ENCODE measurements around the gene NIF3L1. TPM values are rescaled to one million over a fixed set of nuclear protein-coding genes. Genes with fewer than 3 reads are reported as not detected.

The NIF3L1 gene
- total and polyA plus RNA-seq, 2 of the 8 experiments (the other 6 are each of a cell fraction or from before 2014, with no cell fraction given), result 63.4 to 126 TPM

DNA sequence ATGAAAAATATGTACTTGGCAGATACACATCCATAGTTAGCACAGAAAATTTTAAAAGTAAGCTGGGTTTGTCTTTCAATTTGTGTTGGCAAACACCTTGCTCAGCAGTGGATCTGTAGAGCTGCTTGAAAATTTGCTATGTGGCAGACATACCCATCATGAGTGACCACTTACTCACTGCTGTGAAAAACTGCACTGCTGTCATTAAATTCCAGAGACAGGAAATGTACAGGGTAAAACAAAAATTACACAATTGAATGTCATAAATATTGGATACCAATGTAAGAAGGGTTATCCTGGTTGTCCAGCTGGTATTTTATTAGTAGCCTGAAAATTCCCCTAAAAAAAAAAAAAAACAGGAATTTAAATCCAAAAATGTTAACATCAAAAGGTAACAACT lies 24.5 kb downstream of the NIF3L1 start:
- no peaks in the 10 kb centered on the region for H3K9me3 ChIP-seq (ENCODE audit: insufficient read depth in 2 of 2, low read depth in 1 of 2, low read length in 1 of 2)
- H3K18ac ChIP-seq (ENCODE audit: extremely low read depth, low read length), result no peak overlapping the region
- H3K56ac ChIP-seq (replicated peaks; ENCODE audit: insufficient read length, low read depth, low read length), result no peak overlapping the region
- FAIRE-seq (no peak), DNase-seq (ENCODE audit: low read depth in 1 of 2, low spot score in 2 of 2) (no peak)
- H3K4me2 ChIP-seq (ENCODE audit: insufficient read depth in 1 of 2, low read depth in 2 of 2, low read length in 2 of 2), result no peak overlapping the region
- H3K9ac ChIP-seq (replicated peaks in 1 of 4; ENCODE audit: extremely low read depth in 1 of 4, low read depth in 3 of 4, low read length in 3 of 4), result no peak overlapping the region
- H3K23me2 ChIP-seq (ENCODE audit: low read depth, low read length), result no peaks in the 10 kb centered on the region
- H3K4ac ChIP-seq (replicated peaks; ENCODE audit: insufficient read length, low read depth, low read length), result no peak overlapping the region
- H2BK15ac ChIP-seq (ENCODE audit: low read length), result no peak overlapping the region
- no peak overlapping the region for H4K5ac ChIP-seq (ENCODE audit: insufficient read length, low read depth, low read length)
- H3K36me3 ChIP-seq (ENCODE audit: control insufficient read depth in 2 of 4, insufficient read depth in 4 of 4, low read length in 3 of 4), result peaks cover 6 to 67% (median 38%) of the 10 kb centered on the region in 4 experiments; a peak in 7 of 8 replicates
- no peaks in the 10 kb centered on the region for H4K20me1 ChIP-seq (replicated peaks in 1 of 2; ENCODE audit: control insufficient read depth in 1 of 2, insufficient read depth in 2 of 2, low read length in 2 of 2)
- no peaks in the 10 kb centered on the region for H3K4me1 ChIP-seq (replicated peaks in 1 of 4; ENCODE audit: control insufficient read depth in 3 of 4, insufficient read depth in 4 of 4, low read length in 3 of 4)
- no peak overlapping the region for H2AK5ac ChIP-seq (ENCODE audit: low read depth, low read length)
- H3K4me3 ChIP-seq (ENCODE audit: extremely low read depth in 1 of 4, insufficient read depth in 2 of 4, low read depth in 3 of 4, low read length in 4 of 4), result no peak overlapping the region
- ChIA-PET POLR2A (ENCODE audit: partially characterized antibody) (interaction anchor here (0.9 to 1.8 kb wide), 2 partner anchors 8 to 11 kb away, joined by 3 read pairs; no protein-coding TSS in a partner anchor), CTCF (ENCODE audit: partially characterized antibody) (interaction anchor here (0.9 to 2.3 kb wide), 3 partner anchors 10 to 17 kb away, joined by 3 to 6 read pairs (median 3); no protein-coding TSS in a partner anchor)
- H4K8ac ChIP-seq (ENCODE audit: extremely low read depth, insufficient read depth, low read length), result no peak overlapping the region
- H3K23ac ChIP-seq (ENCODE audit: insufficient read length), result no peak overlapping the region
- H3K27ac ChIP-seq (ENCODE audit: low read depth, low read length), result no peak overlapping the region
- H3K79me1 ChIP-seq (ENCODE audit: low read depth, low read length), result no peaks in the 10 kb centered on the region
- no peak overlapping the region for H2BK5ac ChIP-seq (ENCODE audit: low read depth, low read length)
- no peak overlapping the region for H2BK120ac ChIP-seq (replicated peaks; ENCODE audit: low read depth, low read length)
- H3K14ac ChIP-seq (ENCODE audit: insufficient read length), result no peak overlapping the region
- no peak overlapping the region for H4K91ac ChIP-seq (replicated peaks; ENCODE audit: insufficient read length, low read length)
- H3K79me2 ChIP-seq (ENCODE audit: control insufficient read depth in 1 of 2, insufficient read depth in 2 of 2, low read length in 2 of 2), result no peaks in the 10 kb centered on the region
- no peak overlapping the region for H2AFZ ChIP-seq (ENCODE audit: low read length)
- H3K27me3 ChIP-seq (replicated peaks in 1 of 4; ENCODE audit: control insufficient read depth in 3 of 4, extremely low read depth in 1 of 4, insufficient read depth in 3 of 4, low read length in 3 of 4), result no peaks in the 10 kb centered on the region
- no peak overlapping the region for H2BK12ac ChIP-seq (ENCODE audit: low read depth, low read length)
- H2BK20ac ChIP-seq (ENCODE audit: low read length), result no peak overlapping the region
- no peak for TF ChIP-seq NRF1 (IDR thresholded peaks at IDR 0.05; ENCODE audit: low read depth, low read length)
- TF ChIP-seq GTF2F1 (IDR thresholded peaks at IDR 0.05; ENCODE audit: borderline replicate concordance, low read depth, low read length), result no peak
